Effector CD8-positive, alpha-beta T cell (primary cell): ENCODE measurements around the gene NOP9.

Source experiments
- DNase-seq: peaks from one replicate; lab custom pipeline; 2025; lab: John Stamatoyannopoulos, UW

Gene NOP9

GRCh38 chr14:24282736-24283135 is 16.9 kb upstream of the NOP9 start:
- no peak for DNase-seq

GRCh38 chr14:24283796-24284460 is 15.7 kb upstream of the NOP9 start:
- DNase-seq: no peak

GRCh38 chr14:24284501-24285035 is 15.1 kb upstream of the NOP9 start:
- DNase-seq: no peak

- DNase-seq: no peak
These were observed 14.3 kb upstream of the NOP9 start for GRCh38 chr14:24285351-24285750.

GRCh38 chr14:24286996-24287395 is 12.7 kb upstream of the NOP9 start:
- no peak for DNase-seq

- no peak for DNase-seq
These were observed 9.9 kb upstream of the NOP9 start for GRCh38 chr14:24289649-24290280.

- no peak for DNase-seq
These were observed 8.9 kb upstream of the NOP9 start for GRCh38 chr14:24290746-24291145.

GRCh38 chr14:24291446-24292117 is 8.1 kb upstream of the NOP9 start:
- DNase-seq: no peak

GRCh38 chr14:24292118-24292807 is 7.4 kb upstream of the NOP9 start:
- DNase-seq: no peak

- no peak for DNase-seq
These were observed 6.1 kb upstream of the NOP9 start for GRCh38 chr14:24293525-24293924.

- DNase-seq: peak; percentile 49
These were observed 3.1 kb upstream of the NOP9 start for GRCh38 chr14:24296341-24297157.

GRCh38 chr14:24297190-24297964 is 2.3 kb upstream of the NOP9 start:
- DNase-seq: no peak

GRCh38 chr14:24298892-24299254 is 777 bp upstream of the NOP9 start:
- DNase-seq: no peak

- DNase-seq: no peak
These were observed 803 bp downstream of the NOP9 start for GRCh38 chr14:24300326-24300980.

- DNase-seq: no peak
These were observed 4.4 kb downstream of the NOP9 start for GRCh38 chr14:24304019-24304387.

GRCh38 chr14:24307156-24307574 is 7.5 kb downstream of the NOP9 start:
- DNase-seq: no peak

GRCh38 chr14:24307575-24308341 is 8.1 kb downstream of the NOP9 start, which contains the start of gene CIDEB:
CIDEB (minus strand) TSS chr14:24307977; CDS start chr14:24307858, 119 bp downstream.
- DNase-seq: peak; percentile 45

GRCh38 chr14:24308342-24309124 is 8.9 kb downstream of the NOP9 start:
- no peak for DNase-seq
